Raji (cell line): ENCODE data around the gene OR10H2.

ENCODE experiments used
- POLR2A ChIP-seq: IDR thresholded peaks from 2 replicates; pipeline ENCODE4 v1.6.1; 2011; ENCODE audit warnings: low read depth, low read length, control low read depth; ENCODE audit not compliant: insufficient read depth

The OR10H2 gene

GRCh38 chr19:15733895-15734294 is 6.1 kb downstream of the OR10H2 start:
- TF ChIP-seq POLR2A = no peak

DNA sequence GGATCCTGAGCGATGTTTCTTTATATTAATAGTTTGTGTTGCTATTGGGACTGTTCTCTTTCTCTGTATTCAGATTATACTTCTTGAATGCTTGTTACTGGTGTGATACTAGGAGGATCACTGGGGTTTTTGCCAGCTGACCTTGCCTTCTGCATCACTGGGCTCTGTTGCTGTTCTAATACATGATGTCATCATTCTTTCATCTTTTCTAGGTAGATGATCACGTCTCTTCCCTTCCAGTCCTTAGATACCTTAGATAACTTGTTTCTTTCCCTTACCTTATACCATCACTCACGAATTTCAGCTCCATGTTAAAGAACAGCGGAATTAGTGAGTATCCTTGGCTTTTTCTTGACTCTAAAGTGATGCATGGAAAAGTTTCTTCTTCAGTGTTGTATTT is 9.9 kb downstream of the OR10H2 start, which contains the start of gene OR10H3:
Gene OR10H3 (plus strand): TSS at position 264 of the 400 bp plus-strand sequence. CDS start 3,408 bp downstream, outside the sequence.
- TF ChIP-seq POLR2A = no peak

DNA sequence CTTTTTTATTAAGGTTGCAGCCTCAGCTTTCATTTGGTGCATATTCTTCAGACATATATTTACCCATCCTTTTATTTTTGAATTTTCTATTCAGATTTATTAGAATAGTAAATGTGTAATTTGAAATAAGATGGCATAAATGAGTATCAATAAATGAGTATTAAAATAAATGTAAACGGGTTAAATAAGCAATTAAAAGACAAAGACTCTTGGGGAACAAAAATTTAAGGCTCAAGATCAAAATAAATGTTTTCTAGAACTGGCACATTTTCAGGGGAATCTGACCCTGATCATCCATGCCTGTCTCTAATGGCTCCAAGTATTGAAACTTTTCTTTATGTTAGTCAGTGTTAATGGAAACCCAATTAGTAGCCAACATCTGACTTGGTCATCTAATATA is 13.0 kb downstream of the OR10H2 start:
- no peak for TF ChIP-seq POLR2A

- TF ChIP-seq POLR2A = no peak
These were observed 20.4 kb downstream of the OR10H2 start for GRCh38 chr19:15748239-15748638.

- TF ChIP-seq POLR2A = no peak
These were observed 30.6 kb downstream of the OR10H2 start for GRCh38 chr19:15758379-15758778.

DNA sequence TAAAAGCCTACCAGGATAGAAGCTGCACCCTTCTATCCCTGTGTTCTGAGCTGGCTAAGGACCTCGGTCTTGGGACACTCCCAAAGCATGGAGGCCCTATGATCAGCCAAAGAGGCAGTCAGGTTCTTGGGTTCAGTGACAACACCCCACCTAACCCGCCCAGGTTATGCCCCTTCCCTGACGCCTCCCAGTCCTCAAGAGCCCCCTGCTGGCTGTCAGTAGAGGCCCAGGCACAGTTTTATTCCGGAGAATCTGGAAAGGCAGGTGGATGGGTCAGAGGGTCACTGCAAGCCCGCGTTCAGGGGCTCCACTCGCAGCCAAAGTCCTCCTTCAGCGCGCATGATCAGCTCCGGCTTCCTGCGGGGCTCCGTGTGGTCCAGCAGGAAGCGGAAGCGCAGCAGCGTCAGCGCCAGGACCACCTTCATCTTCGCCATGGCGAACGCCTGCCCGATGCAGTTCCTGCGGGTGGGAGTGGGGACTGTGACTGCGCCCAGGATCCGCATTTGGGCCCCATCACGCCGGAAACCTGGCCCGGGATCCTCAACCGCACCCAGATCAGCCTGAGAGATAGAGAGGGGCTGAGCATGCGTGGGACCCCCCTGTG is 32.2 kb downstream of the OR10H2 start:
- TF ChIP-seq POLR2A = no peak

DNA sequence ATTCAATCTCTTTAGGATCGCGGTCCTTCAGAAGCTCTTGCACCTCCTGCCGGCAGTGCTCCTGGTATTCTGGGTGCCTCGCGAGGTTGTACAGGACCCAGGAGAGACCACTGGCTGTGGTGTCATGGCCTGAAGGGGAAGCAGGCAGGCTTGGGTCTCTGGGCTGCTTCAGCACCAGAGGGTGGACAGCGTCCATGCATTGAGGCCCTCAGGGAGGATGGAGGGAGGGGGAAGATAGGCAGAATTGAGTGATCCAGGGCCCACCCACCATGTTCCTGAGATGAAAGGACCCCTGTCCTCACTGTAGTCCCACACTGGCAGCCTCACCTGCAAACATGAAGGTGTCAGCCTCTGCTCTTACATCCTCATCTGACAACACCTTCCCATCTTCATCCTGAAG is 41.8 kb downstream of the OR10H2 start:
- TF ChIP-seq POLR2A = no peak

- no peak for TF ChIP-seq POLR2A
These were observed 47.4 kb downstream of the OR10H2 start for GRCh38 chr19:15775249-15775648.

- no peak for TF ChIP-seq POLR2A
These were observed 48.4 kb downstream of the OR10H2 start for GRCh38 chr19:15776264-15776663.

DNA sequence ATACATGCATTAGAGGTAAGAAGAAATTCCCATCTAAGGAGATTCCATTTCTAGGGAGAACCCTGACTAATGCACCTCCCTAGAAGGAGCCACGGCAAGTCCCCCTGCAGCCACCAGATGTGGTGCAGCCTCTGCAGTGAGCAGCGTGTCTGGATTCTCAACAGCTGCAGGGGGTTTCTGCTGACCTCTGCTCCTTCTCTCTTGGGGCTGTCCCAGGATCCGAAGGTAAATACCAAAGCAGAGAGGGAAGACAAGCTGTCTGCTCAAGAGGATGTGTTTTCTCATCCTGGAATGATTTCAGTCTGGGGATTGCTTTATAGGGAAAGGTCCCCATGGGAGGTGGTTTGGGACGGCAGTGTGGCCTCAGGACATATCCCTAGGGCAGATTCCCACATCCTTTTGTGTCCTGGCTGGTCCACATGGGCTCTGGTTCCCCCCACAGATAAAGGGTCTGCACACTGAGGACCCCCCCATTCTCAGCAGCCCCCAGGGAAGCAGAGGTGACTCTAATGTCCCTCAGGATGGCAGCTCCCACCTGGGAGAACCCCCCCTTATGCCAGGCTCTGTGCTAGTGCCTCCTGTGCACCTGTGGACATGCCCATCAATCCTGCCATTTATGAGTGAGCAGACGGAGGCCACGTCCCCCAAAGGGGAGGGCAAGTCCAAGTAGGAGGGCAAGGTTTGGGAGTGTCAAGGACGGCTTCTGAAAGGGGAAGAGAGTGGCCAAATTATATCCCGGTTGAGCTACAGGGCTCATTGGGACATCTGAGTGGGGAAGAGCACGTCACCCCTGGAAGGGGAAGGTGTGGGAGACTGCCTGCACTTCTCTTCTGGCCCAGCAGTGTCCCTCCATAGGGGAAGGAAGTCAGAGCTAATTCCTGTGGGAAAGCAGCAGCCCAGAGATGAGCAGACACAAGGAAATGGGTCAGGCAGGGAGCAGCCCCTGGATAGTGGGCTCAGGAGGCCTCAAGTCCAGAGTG is 49.5 kb downstream of the OR10H2 start:
- no peak for TF ChIP-seq POLR2A
